Ramos (cell line): ENCODE data around the gene USP6NL.

Experiments used
- in situ Hi-C: fragments of 300-500 bp; cut with MboI; formaldehyde crosslinking; loops from one replicate; pipeline ENCODE4 v1.14.3; 2022; ENCODE audit warnings: low sequenced_read_pairs; ENCODE audit not compliant: unreplicated experiment

The USP6NL gene

DNA sequence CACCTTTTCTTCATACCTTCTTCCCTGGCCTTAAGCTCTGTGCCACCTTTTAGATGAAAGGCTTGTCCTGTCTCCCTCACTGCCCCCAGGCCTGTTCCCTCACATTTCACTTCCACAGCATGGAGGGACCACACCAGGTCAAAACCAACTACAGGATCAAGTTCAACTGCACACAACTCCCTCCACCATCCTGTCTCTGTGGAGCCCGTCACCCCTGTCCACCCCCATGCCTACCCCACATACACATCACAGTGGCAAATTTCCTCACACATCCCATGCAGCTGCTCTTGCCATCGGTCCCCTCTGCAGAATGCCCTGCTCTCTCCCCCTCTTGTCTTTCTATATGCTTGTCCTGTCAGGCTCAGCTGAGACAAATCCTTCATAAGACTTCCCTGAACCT, 154.1 kb downstream of the USP6NL start:
- in situ Hi-C loops, result no loop called here

GRCh38 chr10:11454958-11455566, 156.4 kb downstream of the USP6NL start:
- in situ Hi-C loops, result no loop called here

DNA sequence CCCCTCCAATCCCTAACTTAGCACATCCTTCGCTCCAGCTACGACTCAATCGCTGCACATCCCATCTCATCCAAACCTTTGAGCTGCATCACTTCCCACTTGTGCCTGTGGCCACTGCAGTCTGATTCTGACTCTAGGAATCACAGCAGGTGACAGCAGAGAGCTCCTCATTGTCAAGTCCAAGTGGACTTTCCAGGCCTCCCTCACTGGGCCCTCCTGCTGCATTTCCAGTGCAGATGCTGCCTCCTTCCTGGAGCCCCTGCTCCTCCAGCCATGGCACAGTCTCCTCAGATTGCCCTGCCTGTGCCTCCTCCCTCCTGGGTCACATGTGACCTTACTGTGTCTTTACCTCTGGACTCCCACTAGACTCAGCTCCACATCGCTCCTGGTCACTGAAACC, 157.3 kb downstream of the USP6NL start:
- in situ Hi-C loops, result no loop called here

DNA sequence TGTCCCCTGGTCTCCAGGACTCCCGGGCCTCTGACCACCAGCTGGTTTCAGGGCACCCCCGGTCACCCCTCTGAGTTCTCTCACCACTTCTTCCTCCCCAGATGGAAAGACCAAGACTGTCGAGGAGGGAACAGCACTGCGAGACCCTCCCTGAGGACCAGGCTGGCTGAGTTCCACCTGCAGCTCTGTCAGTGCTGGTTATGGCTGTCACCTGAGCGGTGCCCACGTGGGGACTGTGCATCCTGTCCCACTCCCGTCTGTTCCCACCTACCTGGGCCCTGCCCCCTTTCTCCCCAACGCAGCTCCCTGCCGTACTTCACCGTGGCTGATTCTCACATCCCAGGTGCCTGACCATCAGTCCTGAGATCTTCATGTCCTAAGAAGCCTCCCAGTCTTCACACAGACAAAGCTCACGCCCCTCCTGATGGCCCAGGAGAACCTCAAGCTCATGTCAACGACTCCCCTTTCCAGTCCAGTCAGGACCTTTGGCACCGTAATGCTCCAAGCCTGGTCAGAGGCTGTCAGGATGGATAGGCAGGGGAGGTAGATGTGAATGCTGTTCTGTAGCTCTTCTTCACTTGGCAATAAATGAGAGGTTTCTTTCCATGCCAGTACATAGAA, 159.7 kb downstream of the USP6NL start:
- in situ Hi-C loops, result no loop called here

GRCh38 chr10:11450427-11450826, 161.0 kb downstream of the USP6NL start:
- in situ Hi-C loops, result no loop called here

- in situ Hi-C loops, result no loop called here
These were observed 161.7 kb downstream of the USP6NL start for GRCh38 chr10:11449761-11450160.

DNA sequence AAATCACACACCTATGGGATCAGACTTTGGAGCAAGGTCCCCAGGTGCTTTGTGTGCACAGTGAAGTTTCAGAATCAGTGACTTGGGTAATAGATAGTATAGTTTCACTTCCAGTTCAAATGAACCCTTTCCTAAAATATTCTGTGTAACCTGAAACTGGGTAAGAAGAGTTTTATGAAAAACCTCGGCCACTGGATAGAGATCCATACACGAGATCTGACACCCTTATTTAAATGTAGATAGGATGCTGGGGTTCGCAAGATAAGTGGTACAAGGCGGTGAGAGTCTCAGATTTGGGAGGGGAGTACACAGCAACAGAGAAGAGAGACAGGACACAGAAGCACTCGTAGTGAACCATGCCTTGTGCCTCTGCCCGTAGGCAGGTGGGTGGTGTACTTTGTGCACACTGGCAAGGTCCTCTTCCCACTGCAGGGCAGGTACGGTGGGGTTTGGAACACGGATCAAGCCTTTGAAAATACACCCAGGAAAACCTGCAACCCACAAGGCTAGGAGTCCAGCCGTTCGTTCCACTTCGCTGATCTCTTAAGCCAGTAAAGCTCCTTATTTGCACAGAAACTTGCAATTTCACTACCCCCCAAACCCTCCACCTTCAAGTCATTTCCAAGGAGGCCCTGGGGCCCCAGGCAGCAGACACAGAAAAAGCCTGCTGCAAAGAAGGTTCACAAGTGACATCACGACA, 162.8 kb downstream of the USP6NL start:
- in situ Hi-C loops, result no loop called here

- in situ Hi-C loops, result no loop called here
These were observed 163.3 kb downstream of the USP6NL start for GRCh38 chr10:11448190-11448544.

GRCh38 chr10:11447586-11447985, 163.9 kb downstream of the USP6NL start:
- in situ Hi-C loops, result no loop called here

DNA sequence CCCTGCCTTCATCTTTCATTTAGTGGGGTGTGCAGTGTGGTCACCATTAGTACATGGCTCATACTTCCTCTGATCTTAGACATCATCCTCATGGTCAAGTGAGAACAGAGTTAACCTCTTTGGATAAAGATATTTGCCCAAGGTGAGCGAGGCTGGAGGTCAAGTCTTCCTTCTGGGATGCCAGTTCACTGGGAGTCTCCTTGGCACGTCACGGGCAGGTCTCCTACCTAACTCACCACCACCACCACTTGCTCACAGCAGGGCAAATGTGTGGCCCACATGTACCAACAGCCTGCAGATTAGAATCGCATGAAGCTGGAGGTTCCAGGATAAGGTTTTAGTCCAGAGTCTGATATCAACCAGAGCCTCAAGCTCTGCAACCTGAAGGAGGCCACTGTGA, 164.6 kb downstream of the USP6NL start:
- in situ Hi-C loops, result no loop called here

DNA sequence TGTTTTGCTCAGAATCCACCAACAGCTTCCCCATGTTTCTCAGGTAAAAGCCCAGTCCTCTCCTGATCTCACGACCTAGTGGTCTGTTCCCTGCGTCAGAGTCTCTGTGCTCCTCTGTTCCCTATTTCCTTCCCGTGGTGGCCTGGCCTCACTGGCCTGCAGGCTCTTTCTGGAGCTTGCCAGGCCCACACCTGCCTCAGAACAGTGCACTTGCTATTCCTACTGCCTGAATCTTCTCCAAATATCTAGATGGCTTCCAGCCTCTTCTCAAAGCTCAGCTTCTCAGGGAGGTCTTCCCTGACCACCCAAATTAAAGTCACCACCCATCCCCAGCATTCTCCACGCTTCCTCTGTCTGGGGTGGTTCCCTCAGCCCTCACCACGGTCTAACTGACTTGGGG, 165.3 kb downstream of the USP6NL start:
- in situ Hi-C loops, result no loop called here

DNA sequence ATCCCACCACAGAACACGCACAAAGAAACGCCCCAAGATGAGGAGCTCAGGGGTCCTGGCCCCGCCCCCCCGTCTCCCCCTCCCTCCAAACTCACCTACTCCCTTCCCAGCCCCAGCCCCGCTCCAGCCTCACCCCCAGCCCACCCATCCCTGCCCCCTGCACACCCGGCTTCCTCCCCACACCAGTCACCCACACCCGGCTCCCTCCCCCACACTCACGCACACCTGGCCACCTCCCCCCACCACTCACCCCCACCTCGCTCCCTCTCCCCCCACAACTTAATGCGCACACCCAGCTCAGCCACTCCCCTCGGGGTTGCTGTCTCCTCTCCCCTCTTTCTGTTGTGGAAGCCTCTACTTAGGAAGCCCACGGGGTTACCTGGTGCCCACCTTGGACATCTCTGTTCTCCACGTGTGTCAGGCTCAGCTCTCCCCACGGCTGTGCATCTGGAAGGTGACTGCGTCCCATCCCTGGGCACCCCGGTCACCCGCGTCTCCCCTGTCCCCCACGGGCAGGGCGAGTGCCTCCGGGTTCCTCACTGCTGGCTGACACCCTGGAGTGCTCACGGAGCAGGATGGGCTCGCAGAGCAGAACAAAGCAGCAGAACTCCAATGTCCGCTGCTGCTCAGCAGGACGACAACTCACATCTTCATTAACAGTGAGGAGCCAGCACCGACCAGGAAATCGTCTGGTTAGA, 166.8 kb downstream of the USP6NL start:
- in situ Hi-C loops, result no loop called here

DNA sequence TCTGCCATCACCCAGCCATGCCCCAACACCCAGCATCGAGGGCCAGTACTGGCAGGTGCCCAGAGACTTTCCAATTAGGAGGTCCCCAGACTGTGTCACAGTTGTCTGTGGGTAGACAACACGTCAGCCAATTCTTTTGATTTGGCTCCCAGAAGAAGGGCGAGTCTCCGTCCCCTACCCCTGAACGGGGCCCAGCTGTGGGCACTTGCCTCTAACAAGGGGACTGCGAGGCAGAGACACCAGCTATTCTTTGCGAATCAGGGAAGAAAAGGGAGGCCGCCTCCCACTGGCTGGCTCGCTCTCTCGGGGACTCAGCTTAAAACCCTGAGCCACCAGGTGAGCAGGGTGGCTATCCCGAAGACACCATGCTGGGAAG, 167.3 kb downstream of the USP6NL start:
- in situ Hi-C loops, result no loop called here

GRCh38 chr10:11443468-11444154, 167.8 kb downstream of the USP6NL start:
- in situ Hi-C loops, result no loop called here

DNA sequence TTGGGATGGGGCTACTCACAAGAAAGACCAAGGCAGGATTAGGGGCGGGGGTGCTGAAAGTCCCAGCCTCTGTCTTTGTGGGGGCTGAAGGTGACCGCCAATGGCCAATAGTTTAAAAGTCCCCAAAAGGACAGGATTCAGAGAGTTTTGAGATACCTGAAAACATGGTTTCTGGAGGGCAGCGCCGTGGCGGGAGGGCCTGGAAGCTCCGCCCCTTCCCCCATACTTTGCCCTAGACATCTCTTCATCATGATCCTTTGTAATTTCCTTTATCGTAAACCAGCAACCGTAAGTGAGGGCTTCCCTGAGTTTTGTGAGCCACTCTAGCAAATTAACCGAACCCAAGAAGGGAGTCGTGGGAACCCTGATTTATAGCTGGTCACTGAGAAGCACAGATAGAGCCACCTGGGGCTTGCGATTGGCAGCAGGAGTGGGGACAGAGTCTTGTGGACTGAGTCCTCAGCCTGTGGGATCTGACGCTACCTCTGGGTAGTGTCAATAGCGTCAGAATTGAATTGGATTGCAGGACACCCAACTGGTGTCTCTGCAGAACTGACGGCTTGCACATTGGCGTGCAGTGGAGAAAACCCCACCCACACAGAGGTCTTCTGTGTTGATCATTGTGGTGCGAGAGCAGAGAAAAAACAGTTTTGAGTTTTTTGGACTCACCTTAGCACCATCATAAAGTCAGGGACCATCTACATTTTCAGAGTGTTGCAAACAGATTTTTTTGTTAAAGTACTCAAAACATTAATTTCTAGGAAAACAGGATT, 169.3 kb downstream of the USP6NL start:
- in situ Hi-C loops, result no loop called here

DNA sequence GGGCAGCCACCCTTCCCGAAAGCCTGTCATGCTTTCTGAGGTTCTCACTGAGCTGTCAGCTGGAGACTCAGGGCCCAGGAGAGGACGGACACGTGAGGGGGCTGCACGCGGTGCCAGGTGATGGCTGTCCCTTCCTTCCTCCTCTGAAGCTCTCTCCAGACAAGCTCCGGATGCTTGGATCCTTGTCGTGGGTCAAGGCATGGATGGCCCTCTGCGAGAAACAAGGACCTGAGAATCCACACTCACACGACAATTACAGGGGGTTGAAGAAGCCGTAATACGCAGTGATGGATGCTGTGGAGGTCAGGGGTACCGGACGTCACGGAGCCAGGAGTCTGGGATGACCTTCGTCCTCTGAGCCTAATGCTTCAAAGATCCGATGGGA, 170.3 kb downstream of the USP6NL start:
- in situ Hi-C loops, result no loop called here

GRCh38 chr10:11440250-11441150, 170.9 kb downstream of the USP6NL start:
- in situ Hi-C loops, result no loop called here

GRCh38 chr10:11439523-11440053, 171.9 kb downstream of the USP6NL start:
- in situ Hi-C loops, result no loop called here
